Parathyroid adenoma (tissue), 2 donors: ENCODE results near the gene PIGU.
"Not testable (repeated sequence)": the region's sequence is repeated elsewhere in the genome, so short reads cannot be mapped to it uniquely, and the experiment has no call there.

Source experiments
- H2AFZ ChIP-seq: fragments of 300-600 bp; sonication (generic); one replicate; pipeline ENCODE4 v1.7.0; 2017; ENCODE audit warnings: antibody characterized with exemption, mild to moderate bottlenecking
- H3K27ac ChIP-seq: fragments of 300-600 bp; sonication (generic); one replicate; pipeline ENCODE4 v1.7.0; 2017
- H3K27me3 ChIP-seq: fragments of 300-600 bp; sonication (generic); one replicate; pipeline ENCODE4 v1.7.0; 2017; ENCODE audit warnings: low read length; ENCODE audit not compliant: control insufficient read depth, insufficient read depth
- H3K36me3 ChIP-seq: fragments of 300-600 bp; sonication (generic); one replicate; pipeline ENCODE4 v1.7.0; 2017; ENCODE audit warnings: low read length; ENCODE audit not compliant: control insufficient read depth, insufficient read depth
- H3K4me1 ChIP-seq: fragments of 300-600 bp; sonication (generic); one replicate; pipeline ENCODE4 v1.7.0; 2017; ENCODE audit warnings: control low read depth
- H3K4me2 ChIP-seq: fragments of 300-600 bp; sonication (generic); one replicate; pipeline ENCODE4 v1.7.0; 2017; ENCODE audit warnings: low read length
- H3K4me3 ChIP-seq: fragments of 300-600 bp; sonication (generic); one replicate; pipeline ENCODE4 v1.7.0; 2017; ENCODE audit warnings: low read depth, low read length
- H3K79me2 ChIP-seq: fragments of 300-600 bp; sonication (generic); one replicate; pipeline ENCODE4 v1.7.0; 2017; ENCODE audit warnings: control low read depth
- H3K9ac ChIP-seq: fragments of 300-600 bp; sonication (generic); one replicate; pipeline ENCODE4 v1.7.0; 2017; ENCODE audit warnings: mild to moderate bottlenecking
- H3K9me3 ChIP-seq: fragments of 300-600 bp; sonication (generic); one replicate; pipeline ENCODE4 v1.7.0; 2017; ENCODE audit warnings: low read length; ENCODE audit not compliant: control insufficient read depth
- TF ChIP-seq, protein P1 (sequence below): fragments of 300-600 bp; sonication (generic); IDR thresholded peaks from one replicate; pipeline ENCODE4 v1.7.0; 2017; ENCODE audit warnings: antibody characterized with exemption, mild to moderate bottlenecking
- donor health status: primary hyperparathyroidism.

PIGU gene

DNA sequence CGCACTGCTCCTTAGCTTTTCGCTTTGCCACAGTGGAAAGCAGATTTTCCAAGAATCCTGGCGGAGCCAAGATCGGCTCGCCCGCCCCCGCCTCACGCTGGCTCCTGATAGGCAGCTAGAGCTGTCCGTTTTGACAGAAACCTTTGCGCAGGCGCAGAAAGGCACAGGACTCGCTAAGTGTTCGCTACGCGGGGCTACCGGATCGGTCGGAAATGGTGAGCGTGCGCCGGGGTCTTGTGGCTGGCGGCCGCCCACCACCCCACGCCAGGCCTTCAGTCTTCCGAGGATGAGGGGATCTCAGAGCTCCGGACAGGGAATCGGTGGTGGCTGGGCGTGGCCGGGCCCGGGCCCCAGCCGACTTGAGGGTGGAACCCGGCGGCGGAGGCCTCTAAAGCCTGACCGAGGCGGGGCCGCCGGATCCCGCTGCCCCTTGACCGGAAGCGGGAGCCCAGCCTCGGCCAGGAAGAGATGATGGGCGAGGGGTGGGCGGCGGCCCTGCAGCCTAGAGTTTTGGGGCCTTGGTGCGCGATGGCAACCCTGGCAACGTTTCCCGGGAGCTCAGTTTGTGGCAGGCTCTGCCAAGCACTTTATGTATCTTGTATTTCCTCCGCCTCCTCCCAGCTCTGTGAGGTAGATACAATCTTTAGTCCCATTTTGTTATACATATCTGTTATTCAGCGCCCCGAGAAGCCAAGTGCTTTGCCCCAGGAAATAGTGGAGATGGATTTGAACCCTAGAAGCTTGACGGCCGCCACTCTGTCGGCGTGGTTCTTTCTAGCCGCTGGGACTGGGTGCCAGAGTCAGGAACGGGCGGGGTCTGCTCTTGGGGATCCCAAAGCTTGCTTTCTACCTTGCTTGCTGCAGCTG lies 160.4 kb downstream of the PIGU start, which contains the start of gene DYNLRB1:
TSS of gene DYNLRB1 (plus strand) at position 176 of the 867 bp plus-strand sequence. CDS start at position 213, 37 bp downstream.
- Histone ChIP-seq H3K4me1 (peaks cover 3% of the 10 kb centered on the region), H2AFZ (peak within 1 kb of the TSS; percentile 90), H3K4me3 (peak within 1 kb of the TSS; percentile 95), H3K36me3 (no peaks in the 10 kb centered on the region), H3K27ac (peak within 1 kb of the TSS; percentile 86), H3K79me2 (peaks cover 33% of the 10 kb centered on the region), H3K9ac (peak within 1 kb of the TSS; percentile 39), H3K4me2 (peak within 1 kb of the TSS; percentile 89), H3K27me3 (no peaks in the 10 kb centered on the region), H3K9me3 (no peaks in the 10 kb centered on the region)
- TF ChIP-seq, protein P1, sequence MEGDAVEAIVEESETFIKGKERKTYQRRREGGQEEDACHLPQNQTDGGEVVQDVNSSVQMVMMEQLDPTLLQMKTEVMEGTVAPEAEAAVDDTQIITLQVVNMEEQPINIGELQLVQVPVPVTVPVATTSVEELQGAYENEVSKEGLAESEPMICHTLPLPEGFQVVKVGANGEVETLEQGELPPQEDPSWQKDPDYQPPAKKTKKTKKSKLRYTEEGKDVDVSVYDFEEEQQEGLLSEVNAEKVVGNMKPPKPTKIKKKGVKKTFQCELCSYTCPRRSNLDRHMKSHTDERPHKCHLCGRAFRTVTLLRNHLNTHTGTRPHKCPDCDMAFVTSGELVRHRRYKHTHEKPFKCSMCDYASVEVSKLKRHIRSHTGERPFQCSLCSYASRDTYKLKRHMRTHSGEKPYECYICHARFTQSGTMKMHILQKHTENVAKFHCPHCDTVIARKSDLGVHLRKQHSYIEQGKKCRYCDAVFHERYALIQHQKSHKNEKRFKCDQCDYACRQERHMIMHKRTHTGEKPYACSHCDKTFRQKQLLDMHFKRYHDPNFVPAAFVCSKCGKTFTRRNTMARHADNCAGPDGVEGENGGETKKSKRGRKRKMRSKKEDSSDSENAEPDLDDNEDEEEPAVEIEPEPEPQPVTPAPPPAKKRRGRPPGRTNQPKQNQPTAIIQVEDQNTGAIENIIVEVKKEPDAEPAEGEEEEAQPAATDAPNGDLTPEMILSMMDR = no peak

DNA sequence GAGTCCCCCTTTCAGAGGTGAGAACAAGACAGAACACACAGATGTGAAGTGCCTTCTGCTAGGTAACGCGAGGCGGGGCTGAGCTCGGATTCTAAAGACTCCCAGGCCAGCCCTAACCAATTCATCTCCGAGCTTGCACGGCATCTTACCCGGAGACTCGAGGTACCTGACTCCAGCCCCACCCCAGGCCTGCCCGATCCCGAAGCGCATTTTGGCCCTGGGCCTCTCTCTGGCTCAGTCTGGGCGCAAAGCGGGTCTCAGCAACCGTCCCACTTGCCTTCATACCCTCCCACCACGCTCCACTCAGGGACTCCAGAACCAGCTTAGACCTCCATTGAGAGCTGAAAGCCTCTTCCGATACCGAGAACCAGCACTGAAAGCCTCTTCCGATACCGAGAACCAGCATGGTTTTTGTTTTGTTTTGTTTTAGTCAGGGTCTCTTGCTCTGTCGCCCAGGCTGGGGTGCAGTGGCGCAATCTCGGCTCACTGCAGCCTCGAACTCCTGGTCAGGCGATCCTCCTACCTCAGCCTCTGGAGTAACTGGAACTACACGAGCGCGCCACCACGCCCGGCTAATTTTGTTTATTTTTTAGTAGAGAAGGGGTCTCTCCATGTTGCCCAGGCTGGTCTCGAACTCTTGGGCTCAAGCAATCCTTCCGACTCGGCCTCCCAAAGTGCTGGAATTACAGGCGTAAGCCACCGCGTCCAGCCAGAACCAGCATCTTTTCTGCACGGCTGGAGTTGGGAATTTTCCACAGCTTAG lies 161.2 kb downstream of the PIGU start:
- H3K36me3 ChIP-seq = no peaks in the 10 kb centered on the region
- peak overlapping the region; percentile 90 for H2AFZ ChIP-seq
- H3K27ac ChIP-seq = peak overlapping the region; percentile 86
- H3K79me2 ChIP-seq = peaks cover 30% of the 10 kb centered on the region
- H3K4me1 ChIP-seq = peaks cover 3% of the 10 kb centered on the region
- no peak overlapping the region for H3K9ac ChIP-seq
- H3K4me3 ChIP-seq = peak overlapping the region; percentile 95
- TF ChIP-seq, protein P1 = no peak
- no peaks in the 10 kb centered on the region for H3K27me3 ChIP-seq
- H3K4me2 ChIP-seq = peak overlapping the region; percentile 89
- no peaks in the 10 kb centered on the region for H3K9me3 ChIP-seq

- Histone ChIP-seq H3K27ac (peak overlapping the region; percentile 86), H3K27me3 (no peaks in the 10 kb centered on the region), H3K79me2 (peaks cover 27% of the 10 kb centered on the region), H3K9ac (no peak overlapping the region), H2AFZ (peak overlapping the region; percentile 90), H3K9me3 (no peaks in the 10 kb centered on the region), H3K4me2 (peak overlapping the region; percentile 89), H3K4me1 (peaks cover 3% of the 10 kb centered on the region), H3K36me3 (no peaks in the 10 kb centered on the region), H3K4me3 (peak overlapping the region; percentile 95)
- TF ChIP-seq, protein P1 = no peak
Measured at GRCh38 chr20:34514897-34515483, 161.9 kb downstream of the PIGU start.

GRCh38 chr20:34514034-34514433 lies 162.9 kb downstream of the PIGU start:
- H3K9me3 ChIP-seq, H3K27ac ChIP-seq, H3K36me3 ChIP-seq, H3K27me3 ChIP-seq, H3K4me1 ChIP-seq, H2AFZ ChIP-seq, H3K9ac ChIP-seq, H3K4me3 ChIP-seq, H3K4me2 ChIP-seq: not testable (repeated sequence)
- peaks cover 22% of the 10 kb centered on the region for H3K79me2 ChIP-seq

GRCh38 chr20:34512955-34513419 lies 163.9 kb downstream of the PIGU start:
- no peak overlapping the region for H3K4me2 ChIP-seq
- no peaks in the 10 kb centered on the region for H3K9me3 ChIP-seq
- H3K27ac ChIP-seq = no peak overlapping the region
- H2AFZ ChIP-seq = no peak overlapping the region
- no peaks in the 10 kb centered on the region for H3K27me3 ChIP-seq
- TF ChIP-seq, protein P1 = no peak
- H3K4me3 ChIP-seq = no peak overlapping the region
- no peak overlapping the region for H3K9ac ChIP-seq
- H3K79me2 ChIP-seq = peaks cover 11% of the 10 kb centered on the region
- no peaks in the 10 kb centered on the region for H3K36me3 ChIP-seq
- peaks cover 3% of the 10 kb centered on the region for H3K4me1 ChIP-seq
